Activated CD8-positive, alpha-beta memory T cell treated with anti-CD3 and anti-CD28 coated beads for 1 hour (primary cell): ENCODE measurements around the gene NBEA.

ENCODE experiments used
- DNase-seq, 2 donors: peaks; one replicate each; pipeline ENCODE4 v3.0.0-alpha.2; 2020; ENCODE audit warnings: low read depth in 1 of 2; ENCODE audit errors: extremely low read depth in 1 of 2

NBEA gene

DNA sequence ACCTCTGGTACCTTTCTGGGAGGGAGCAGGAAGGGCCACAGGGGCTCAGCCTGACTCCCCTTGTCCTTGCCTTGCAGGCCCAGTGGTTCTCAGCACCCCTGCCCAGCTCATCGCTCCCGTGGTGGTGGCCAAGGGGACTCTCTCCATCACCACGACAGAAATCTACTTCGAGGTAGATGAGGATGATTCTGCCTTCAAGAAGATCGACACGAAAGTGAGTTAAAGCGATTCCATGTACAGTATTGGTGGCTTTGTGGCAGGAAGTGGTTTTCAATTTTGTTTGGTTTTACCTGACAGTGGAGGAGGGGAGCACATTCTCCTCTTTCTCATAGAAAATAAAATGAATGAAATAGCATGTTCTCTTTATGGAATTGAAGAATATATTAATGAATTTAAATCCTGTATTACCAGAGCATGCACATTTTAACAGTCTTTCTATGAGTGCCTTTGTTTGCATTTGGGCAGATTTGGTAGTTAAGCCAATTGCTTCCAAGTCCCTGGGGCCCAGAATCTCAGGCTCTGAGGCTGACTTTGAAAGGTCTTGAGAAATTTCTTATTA lies 530.3 kb downstream of the NBEA start:
- no peak for DNase-seq

DNA sequence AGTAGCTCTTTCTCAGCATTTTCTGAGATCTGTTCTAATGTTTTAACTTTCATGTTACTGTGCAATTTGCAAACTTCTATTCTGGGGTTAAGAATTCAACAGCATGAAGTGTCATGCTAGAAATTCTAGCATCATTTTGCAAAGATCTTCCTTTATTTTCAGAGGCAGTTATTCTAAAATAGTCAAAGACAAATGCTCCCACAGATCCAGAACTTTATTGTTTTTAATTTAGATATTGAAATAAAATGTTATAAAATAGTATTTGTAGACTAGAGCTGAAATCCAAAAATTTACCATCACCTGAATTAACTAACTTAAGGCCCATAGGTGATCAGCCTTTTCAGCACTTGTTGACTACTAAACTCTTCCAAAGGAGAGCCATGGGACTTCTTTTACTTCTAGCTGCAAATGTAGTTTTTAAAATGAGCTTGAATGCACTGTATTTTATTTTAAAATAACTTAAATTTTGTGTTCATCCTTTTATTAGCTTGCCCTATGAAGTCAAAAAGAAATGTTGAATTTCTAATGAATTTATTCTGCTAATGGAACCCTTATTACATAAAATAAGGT lies 531.2 kb downstream of the NBEA start:
- no peak for DNase-seq

GRCh38 chr13:35473802-35474201 lies 531.7 kb downstream of the NBEA start:
- no peak for DNase-seq

DNA sequence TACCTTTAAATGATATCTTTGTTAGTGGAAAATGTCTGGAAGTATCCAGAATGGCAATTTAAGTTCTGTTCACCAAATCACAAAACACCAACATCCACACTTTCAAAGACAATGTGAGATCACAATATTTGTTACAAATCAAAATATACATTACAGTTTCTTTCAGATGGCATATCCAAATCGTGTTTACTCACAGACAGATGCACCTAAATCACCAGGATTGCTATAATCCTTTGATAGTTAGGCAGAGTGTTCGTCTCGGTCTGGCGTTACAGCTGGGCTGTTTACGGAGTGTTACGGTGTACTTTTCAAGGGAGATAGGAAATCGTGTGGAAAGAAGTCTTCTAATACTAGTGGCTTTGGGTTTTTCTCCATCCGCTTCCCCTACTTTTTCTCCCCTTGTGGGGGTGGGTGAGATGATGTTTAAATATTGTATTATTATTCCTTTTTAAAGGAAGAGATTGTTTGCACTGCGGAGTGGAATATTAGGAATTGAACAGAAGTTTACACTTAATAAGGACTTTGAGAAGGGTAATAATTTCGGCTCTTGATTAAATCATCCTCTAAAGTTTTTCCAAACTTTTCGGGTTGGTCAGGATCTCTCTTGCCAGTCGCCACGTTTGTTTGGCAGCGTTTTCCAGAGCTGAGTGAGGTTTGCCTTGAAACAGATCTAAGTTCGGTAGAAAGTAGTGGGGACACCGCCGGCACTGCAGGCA lies 532.6 kb downstream of the NBEA start:
- no peak for DNase-seq

- no peak for DNase-seq
Measured at GRCh38 chr13:35475212-35475959, 533.3 kb downstream of the NBEA start.

- DNase-seq = no peak
Measured at GRCh38 chr13:35475960-35476943, 534.2 kb downstream of the NBEA start, which contains the start of gene MAB21L1. MAB21L1 (minus strand) TSS chr13:35476689; CDS start chr13:35476138, 551 bp downstream.

- no peak for DNase-seq
Measured at GRCh38 chr13:35477386-35477946, 535.4 kb downstream of the NBEA start.

DNA sequence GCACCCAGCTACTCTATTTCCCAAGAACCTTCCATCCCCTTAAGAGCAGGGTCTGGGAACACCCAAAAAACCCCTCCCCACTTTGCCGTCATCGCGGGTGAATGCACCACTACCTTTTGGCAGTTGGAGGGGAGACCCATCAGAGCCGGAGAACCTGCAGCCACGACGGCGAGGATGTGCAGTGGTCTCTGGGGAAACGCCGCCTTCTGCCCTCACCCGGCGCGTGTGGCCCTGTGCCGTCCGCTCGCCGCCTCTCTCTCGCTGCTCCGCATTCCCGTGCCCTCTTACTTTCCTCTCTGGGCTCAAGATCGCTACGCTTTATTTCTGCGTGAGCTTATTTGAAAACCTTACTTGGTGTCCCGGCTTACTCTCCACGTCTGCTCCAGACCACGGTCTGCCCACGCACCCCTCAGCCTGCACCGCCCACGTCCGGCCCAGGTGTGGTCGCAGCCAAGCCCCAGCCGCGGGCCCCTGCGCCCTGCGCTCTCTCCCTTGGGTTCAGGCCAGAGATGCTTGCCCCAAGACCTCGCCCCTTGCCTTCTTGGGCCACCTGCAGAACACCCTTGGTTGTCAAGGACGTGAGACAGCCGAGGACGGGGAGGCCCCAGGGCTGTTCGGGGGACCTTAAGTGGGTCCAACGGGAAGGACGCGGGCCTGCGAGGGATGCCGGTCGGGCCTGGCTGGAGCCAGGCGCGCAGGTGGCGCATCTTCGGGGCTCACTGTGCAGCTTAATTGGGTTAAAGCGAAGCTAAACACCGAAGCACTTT lies 536.4 kb downstream of the NBEA start:
- no peak for DNase-seq

DNA sequence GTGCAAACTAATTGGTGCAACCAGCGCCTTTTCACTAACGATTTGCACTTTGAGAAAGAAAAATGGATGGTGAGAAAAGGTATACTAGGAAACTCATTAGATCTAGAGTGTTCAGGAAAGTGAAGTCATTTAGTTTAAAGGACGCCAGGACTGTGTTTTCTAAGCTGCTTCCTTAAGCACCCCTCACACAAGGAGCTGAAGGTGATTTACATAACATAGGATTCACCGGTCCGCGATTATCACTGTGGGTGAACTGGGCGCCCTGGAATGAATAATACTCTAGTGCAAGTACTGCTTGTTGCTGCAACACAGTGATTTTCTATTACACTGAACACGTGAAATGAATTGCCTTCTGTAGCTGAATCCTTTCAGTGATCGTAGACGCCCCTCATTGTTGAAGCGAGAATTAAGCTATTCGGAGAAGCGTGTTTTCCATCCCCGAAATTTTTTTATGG lies 537.0 kb downstream of the NBEA start:
- DNase-seq = no peak

GRCh38 chr13:35479706-35480105 lies 537.6 kb downstream of the NBEA start:
- no peak for DNase-seq

GRCh38 chr13:35480346-35480745 lies 538.3 kb downstream of the NBEA start:
- no peak for DNase-seq

- no peak for DNase-seq
Measured at GRCh38 chr13:35481777-35482176, 539.7 kb downstream of the NBEA start.

- no peak for DNase-seq
Measured at GRCh38 chr13:35482527-35482926, 540.5 kb downstream of the NBEA start.

DNA sequence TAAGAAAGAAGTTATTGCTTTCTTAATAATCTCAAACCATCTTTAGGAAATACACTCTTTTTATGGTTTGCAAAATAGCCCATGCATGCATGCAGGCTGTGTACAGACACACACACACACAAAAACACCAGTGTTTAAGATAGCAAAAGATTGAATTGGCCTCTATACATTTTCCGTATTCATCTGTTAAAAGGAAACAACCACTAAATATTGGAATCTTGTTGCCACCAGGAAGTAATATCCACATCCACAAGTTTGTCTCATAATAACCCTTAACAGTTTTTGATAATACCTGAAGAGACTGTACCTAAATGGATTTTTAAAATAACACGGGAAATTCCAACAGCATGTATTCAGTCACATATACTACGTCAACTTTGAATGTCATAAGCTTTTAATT lies 541.7 kb downstream of the NBEA start:
- DNase-seq = no peak

DNA sequence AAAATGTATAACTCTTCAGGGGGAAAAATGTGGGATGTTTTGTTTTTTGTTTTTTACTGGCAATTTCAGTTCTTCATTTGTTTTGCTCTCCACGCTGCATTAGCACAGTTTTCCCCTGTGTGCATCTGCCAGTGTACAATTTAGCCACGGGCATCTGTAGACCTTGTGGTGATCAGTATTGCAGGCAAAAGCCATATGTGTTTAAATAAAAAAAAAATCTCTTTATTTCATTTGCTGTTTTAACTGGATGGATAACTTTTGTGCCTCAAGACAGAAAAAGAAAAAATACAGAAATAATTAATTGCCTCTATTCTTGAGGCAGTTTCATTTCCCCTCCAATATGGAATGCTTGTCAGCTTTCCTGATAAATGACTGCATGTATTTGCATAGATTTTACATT lies 542.3 kb downstream of the NBEA start:
- DNase-seq = no peak

DNA sequence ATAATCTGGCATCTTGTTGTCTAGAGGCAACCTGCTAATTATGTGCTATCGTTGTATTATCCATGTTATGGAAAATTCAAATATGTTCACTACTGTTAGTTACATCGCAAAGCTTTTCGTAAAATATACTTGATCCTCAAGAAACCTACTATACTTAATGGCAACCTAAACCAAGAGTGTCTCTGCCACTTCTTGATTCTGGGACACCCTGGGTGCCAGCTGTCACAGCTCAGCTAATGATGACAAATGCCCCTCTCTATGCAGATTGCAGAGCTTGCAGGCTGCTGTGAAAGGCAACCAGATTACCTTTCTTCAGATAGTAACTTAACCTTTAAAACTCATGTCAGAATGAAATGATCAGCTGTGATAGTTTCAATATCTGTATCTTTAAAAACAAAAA lies 543.4 kb downstream of the NBEA start:
- DNase-seq = no peak

DNA sequence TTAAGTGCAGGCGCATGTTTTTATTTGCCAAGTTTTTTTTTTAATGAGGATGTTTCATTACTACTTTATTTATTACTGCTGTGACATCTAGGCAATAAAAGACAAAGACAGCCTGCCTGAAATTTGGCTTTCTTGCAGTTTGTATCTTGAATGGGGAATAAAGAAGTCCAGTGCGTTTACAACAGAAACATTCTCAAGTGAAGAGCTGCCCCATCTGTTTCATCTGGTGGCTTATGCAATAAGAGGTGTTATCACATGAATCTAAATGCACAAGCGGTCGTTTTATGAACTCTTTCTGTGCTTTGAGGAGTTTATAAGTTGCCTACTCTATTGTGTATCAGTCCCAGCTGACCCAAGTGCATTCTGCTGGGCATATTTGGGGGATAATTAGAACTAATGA lies 547.0 kb downstream of the NBEA start:
- DNase-seq = no peak

DNA sequence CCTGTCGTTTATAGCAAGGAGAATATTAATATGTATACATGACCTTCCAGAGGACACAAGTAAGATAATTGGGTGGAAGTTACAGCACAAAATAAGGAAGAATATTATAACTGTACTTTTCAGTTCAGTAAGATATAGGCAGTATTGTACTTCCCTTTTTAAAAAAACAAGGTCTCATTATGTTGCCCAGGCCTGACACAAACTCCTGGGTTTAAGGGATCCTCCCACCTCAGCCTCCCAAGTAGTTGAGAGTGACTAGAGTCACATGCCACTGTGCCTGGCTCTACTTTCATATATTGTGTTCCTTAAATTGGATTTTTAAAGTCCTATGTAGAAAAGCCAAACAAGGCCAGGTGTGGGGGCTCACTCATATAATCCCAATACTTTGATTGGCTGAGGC lies 553.9 kb downstream of the NBEA start:
- no peak for DNase-seq

DNA sequence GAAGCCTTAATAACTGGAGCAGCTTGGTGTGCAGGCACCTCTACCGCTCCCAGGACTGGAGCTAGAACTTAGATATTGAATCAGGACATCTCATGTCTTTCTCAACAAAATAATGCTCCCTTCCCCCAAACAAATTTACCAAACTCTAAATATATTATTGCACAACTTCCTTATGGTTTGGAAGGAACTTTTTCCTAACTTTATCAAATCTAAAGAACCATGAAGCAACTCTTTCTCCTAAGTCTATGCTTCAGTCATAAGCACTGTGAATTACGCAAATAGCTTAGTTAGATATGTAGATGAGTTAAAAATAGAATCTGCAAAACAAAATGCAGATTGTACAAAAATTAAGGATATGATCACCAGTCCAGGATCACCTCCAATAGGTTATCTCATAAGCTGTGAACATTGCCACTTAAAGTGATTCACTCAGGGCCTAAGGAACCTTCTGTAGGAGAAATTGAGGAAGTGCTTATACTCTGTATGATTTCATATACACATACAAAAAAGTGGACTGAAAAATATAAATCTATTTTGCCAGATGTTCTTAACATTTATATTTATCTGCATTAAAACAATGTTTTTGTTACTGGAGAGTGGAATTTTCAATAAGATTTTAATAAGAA lies 554.8 kb downstream of the NBEA start:
- DNase-seq = no peak
